H9 (cell line): ENCODE measurements around the gene B3GNT3. TPM values are rescaled to one million over a fixed set of nuclear protein-coding genes. Genes with fewer than 3 reads are reported as not detected.

Experiments used
- DNase-seq: peaks from one replicate; pipeline ENCODE4 v3.0.0-alpha.2; 2017
- H2AFZ ChIP-seq: one replicate; pipeline ENCODE4 v1.6.1; 2013; ENCODE audit warnings: mild to moderate bottlenecking, low read length, control low read depth, moderate library complexity
- H2AK5ac ChIP-seq: 2 replicates; pipeline ENCODE4 v1.6.1; 2013; ENCODE audit warnings: low read length, control low read depth, mixed read lengths; ENCODE audit not compliant: insufficient read length
- H2BK120ac ChIP-seq: one replicate; pipeline ENCODE4 v1.6.1; 2013; ENCODE audit warnings: low read depth, mild to moderate bottlenecking, low read length, control low read depth, inconsistent platforms; ENCODE audit not compliant: poor library complexity, severe bottlenecking
- H2BK12ac ChIP-seq: 2 replicates; pipeline ENCODE4 v1.6.1; 2013; ENCODE audit warnings: low read length, control low read depth, mixed read lengths, low read depth; ENCODE audit not compliant: insufficient read length
- H2BK15ac ChIP-seq: 2 replicates; pipeline ENCODE4 v1.6.1; 2013; ENCODE audit warnings: low read depth, low read length, control low read depth
- H2BK20ac ChIP-seq: one replicate; pipeline ENCODE4 v1.6.1; 2013; ENCODE audit warnings: low read depth, mild to moderate bottlenecking, low read length, control low read depth, inconsistent platforms; ENCODE audit not compliant: poor library complexity, severe bottlenecking
- H2BK5ac ChIP-seq: 2 replicates; pipeline ENCODE4 v1.6.1; 2013; ENCODE audit warnings: low read length, control low read depth, mixed read lengths; ENCODE audit not compliant: insufficient read length
- H3K14ac ChIP-seq: 2 replicates; pipeline ENCODE4 v1.6.1; 2013; ENCODE audit warnings: low read length, control low read depth; ENCODE audit not compliant: insufficient read depth
- H3K18ac ChIP-seq: 2 replicates; pipeline ENCODE4 v1.6.1; 2013; ENCODE audit warnings: low read depth, mild to moderate bottlenecking, mixed read lengths, low read length, control low read depth; ENCODE audit not compliant: insufficient read length
- H3K23ac ChIP-seq: 2 replicates; pipeline ENCODE4 v1.6.1; 2013; ENCODE audit warnings: low read length, control low read depth, mixed read lengths, low read depth; ENCODE audit not compliant: insufficient read length
- H3K23me2 ChIP-seq: 2 replicates; pipeline ENCODE4 v1.6.1; 2013; ENCODE audit warnings: low read depth, mild to moderate bottlenecking, mixed read lengths, low read length, control low read depth; ENCODE audit not compliant: insufficient read length, poor library complexity, severe bottlenecking
- H3K27ac ChIP-seq: 2 replicates; pipeline ENCODE4 v1.5.1; 2013; ENCODE audit warnings: low read length, control low read depth, mixed read lengths, low read depth; ENCODE audit not compliant: insufficient read length
- H3K27me3 ChIP-seq: 2 replicates; pipeline ENCODE4 v1.6.1; 2013; ENCODE audit warnings: low read length, control low read depth, inconsistent platforms; ENCODE audit not compliant: insufficient read depth
- H3K4ac ChIP-seq: 2 replicates; pipeline ENCODE4 v1.6.1; 2013; ENCODE audit warnings: low read depth, mild to moderate bottlenecking, control low read depth, inconsistent platforms, low read length, moderate library complexity
- H3K4me1 ChIP-seq: 2 replicates; pipeline ENCODE4 v1.6.1; 2013; ENCODE audit warnings: low read length, control low read depth, inconsistent platforms; ENCODE audit not compliant: insufficient read depth
- H3K4me2 ChIP-seq: 2 replicates; pipeline ENCODE4 v1.6.1; 2013; ENCODE audit warnings: low read length, control low read depth, mixed read lengths; ENCODE audit not compliant: insufficient read length, insufficient read depth
- H3K56ac ChIP-seq: 2 replicates; pipeline ENCODE4 v1.6.1; 2013; ENCODE audit warnings: low read depth, mild to moderate bottlenecking, mixed read lengths, low read length, control low read depth; ENCODE audit not compliant: insufficient read length
- H3K79me1 ChIP-seq: 2 replicates; pipeline ENCODE4 v1.6.1; 2013; ENCODE audit warnings: low read depth, mild to moderate bottlenecking, moderate library complexity, low read length, control low read depth, inconsistent platforms; ENCODE audit not compliant: insufficient read depth, poor library complexity, severe bottlenecking
- H3K79me2 ChIP-seq: 2 replicates; pipeline ENCODE4 v1.6.1; 2013; ENCODE audit warnings: low read length, control low read depth, inconsistent platforms; ENCODE audit not compliant: insufficient read depth
- H3K9ac ChIP-seq: 2 replicates; pipeline ENCODE4 v1.6.1; 2013; ENCODE audit warnings: low read length, control low read depth, mixed read lengths; ENCODE audit not compliant: insufficient read length; ENCODE audit errors: extremely low read depth
- H3K9me3 ChIP-seq: one replicate; pipeline ENCODE4 v1.6.1; 2013; ENCODE audit warnings: low read depth, low read length, inconsistent platforms; ENCODE audit not compliant: control insufficient read depth
- H3T11ph ChIP-seq: one replicate; pipeline ENCODE4 v1.6.1; 2013; ENCODE audit warnings: mild to moderate bottlenecking, low read length, control low read depth, inconsistent platforms
- H4K20me1 ChIP-seq: one replicate; pipeline ENCODE4 v1.6.1; 2013; ENCODE audit not compliant: control insufficient read depth, insufficient read length, insufficient read depth
- H4K5ac ChIP-seq: 2 replicates; pipeline ENCODE4 v1.6.1; 2013; ENCODE audit warnings: low read depth, mild to moderate bottlenecking, mixed read lengths, low read length, control low read depth; ENCODE audit not compliant: insufficient read length
- H4K8ac ChIP-seq: replicated peaks from 2 replicates; pipeline ENCODE4 v1.6.1; 2013; ENCODE audit warnings: low read length, control low read depth, mixed read lengths, low read depth; ENCODE audit not compliant: insufficient read length
- H4K91ac ChIP-seq: 2 replicates; pipeline ENCODE4 v1.6.1; 2013; ENCODE audit warnings: low read depth, mild to moderate bottlenecking, moderate library complexity, mixed read lengths, low read length, control low read depth; ENCODE audit not compliant: insufficient read length
- H3K27ac Mint-ChIP-seq, 3 experiments: 2 replicates in 2 of 3; 3 replicates in 1 of 3; pipeline ENCODE4 v1.8.0; 2020 to 2021; ENCODE audit warnings: mixed read lengths in 3 of 3, mild to moderate bottlenecking in 1 of 3, moderate library complexity in 1 of 3
- H3K27me3 Mint-ChIP-seq: 2 replicates; pipeline ENCODE4 v1.8.0; 2021; ENCODE audit warnings: low read depth, mild to moderate bottlenecking, moderate library complexity, mixed read lengths
- H3K36me3 Mint-ChIP-seq, 3 experiments: 2 replicates in 2 of 3; 3 replicates in 1 of 3; pipeline ENCODE4 v1.8.0; 2020 to 2021; ENCODE audit warnings: low read depth in 3 of 3, mixed read lengths in 3 of 3; ENCODE audit not compliant: insufficient read depth in 1 of 3
- H3K4me1 Mint-ChIP-seq, 2 experiments: 2 replicates each; pipeline ENCODE4 v1.8.0; 2020; ENCODE audit warnings: mixed read lengths in 2 of 2
- H3K4me3 Mint-ChIP-seq, 2 experiments: 2 replicates in 1 of 2; 3 replicates in 1 of 2; pipeline ENCODE4 v1.8.0; 2020 to 2021; ENCODE audit warnings: mild to moderate bottlenecking in 2 of 2, mixed read lengths in 2 of 2, moderate library complexity in 1 of 2
- H3K9me3 Mint-ChIP-seq, 2 experiments: 2 replicates in 1 of 2; 3 replicates in 1 of 2; pipeline ENCODE4 v1.8.0; 2020; ENCODE audit warnings: mild to moderate bottlenecking in 2 of 2, mixed read lengths in 2 of 2, moderate library complexity in 1 of 2
- CTCF ChIP-seq: fragments of 200-600 bp; sonication (generic); conservative IDR thresholded peaks from 3 replicates; pipeline ENCODE4 v1.8.0; 2021; ENCODE audit warnings: antibody characterized with exemption, mild to moderate bottlenecking
- WGBS: extraction: QIAGEN DNeasy Blood & Tissue Kit; methylation state at CpG from one replicate; pipeline ENCODE4 v1.1.7; 2013; ENCODE audit warnings: missing lambda C conversion rate, low lambda C conversion rate, mixed read lengths; ENCODE audit not compliant: insufficient read length; ENCODE audit errors: extremely low coverage; 5-methylcytosine and 5-hydroxymethylcytosine counted together
- total RNA-seq: library from RNA; stranded (reverse); gene quantifications from 2 replicates; pipeline ENCODE4 v1.2.1, GENCODE V29; 2021

The B3GNT3 gene
- total RNA-seq, 1 experiment from 2014 or later = 0.96 TPM

GRCh38 chr19:17755443-17755890 lies 39.5 kb upstream of the B3GNT3 start:
- no peak overlapping the region for H3K23ac ChIP-seq
- no peaks in the 10 kb centered on the region for H4K20me1 ChIP-seq
- no peak overlapping the region for H3K4ac ChIP-seq
- H2BK120ac ChIP-seq = no peak overlapping the region
- Mint-ChIP-seq H3K27me3 (no peaks in the 10 kb centered on the region; the same call in 1 of the 2 replicates), H3K4me1 (peaks cover 8 to 31% of the 10 kb centered on the region in 2 experiments), H3K27ac (no peak overlapping the region; a peak in 1 of 7 replicates), H3K4me3 (no peak overlapping the region; a peak in 1 of 5 replicates), H3K9me3 (no peaks in the 10 kb centered on the region), H3K36me3 (peaks cover 0 to 5% (median 4%) of the 10 kb centered on the region in 3 experiments; a peak in 5 of 7 replicates)
- no CpG with 5 or more reads among the region's 1 CpG for WGBS
- H3K79me1 ChIP-seq = no peaks in the 10 kb centered on the region
- no peak overlapping the region for H2AK5ac ChIP-seq
- H3K27me3 ChIP-seq = no peaks in the 10 kb centered on the region
- no peak overlapping the region for H3K56ac ChIP-seq
- no peaks in the 10 kb centered on the region; the same call in 1 of the 2 replicates for H3K79me2 ChIP-seq
- no peak overlapping the region for H4K5ac ChIP-seq
- no peak overlapping the region for H2BK20ac ChIP-seq
- no peak overlapping the region for H3T11ph ChIP-seq
- no peak overlapping the region for H3K14ac ChIP-seq
- no peak overlapping the region for H3K4me2 ChIP-seq
- DNase-seq = no peak
- no peak overlapping the region for H2BK15ac ChIP-seq
- no peak overlapping the region for H2AFZ ChIP-seq
- H3K9ac ChIP-seq = no peak overlapping the region
- no peaks in the 10 kb centered on the region for H3K23me2 ChIP-seq
- no peak overlapping the region for H2BK12ac ChIP-seq
- no peak overlapping the region for H4K91ac ChIP-seq
- no peak for TF ChIP-seq CTCF
- no peak overlapping the region for H3K27ac ChIP-seq
- H3K9me3 ChIP-seq = no peaks in the 10 kb centered on the region
- H3K4me1 ChIP-seq = no peaks in the 10 kb centered on the region
- no peak overlapping the region for H2BK5ac ChIP-seq
- no peak overlapping the region for H4K8ac ChIP-seq
- no peak overlapping the region for H3K18ac ChIP-seq
